HepG2 (cell line): ENCODE data around the gene FITM1. TPM values are rescaled to one million over a fixed set of nuclear protein-coding genes. Genes with fewer than 3 reads are reported as not detected.
A peak's percentile ranks its signal among the peaks of the same experiment; 100 is the strongest.

Experiments
- CREB1 ChIP-seq, 2 experiments: fragments of 450-650 bp in 1 of 2; IDR thresholded peaks; 2 replicates each; pipeline ENCODE4 v1.6.1; 2016 to 2017; ENCODE audit warnings: control low read depth in 1 of 2, mild to moderate bottlenecking in 1 of 2, missing compliant biosample characterization in 1 of 2, missing genetic modification characterization in 1 of 2
- NPAS2 ChIP-seq: sonication (generic); formaldehyde crosslinking; IDR thresholded peaks from 2 replicates; pipeline ENCODE4 v1.8.0; 2022; ENCODE audit warnings: mild to moderate bottlenecking, missing genetic modification reagents, borderline replicate concordance
- PAWR ChIP-seq: sonication (generic); formaldehyde crosslinking; IDR thresholded peaks from 2 replicates; pipeline ENCODE4 v1.4.0; 2020; ENCODE audit warnings: missing genetic modification reagents, mild to moderate bottlenecking, borderline replicate concordance
- SRY ChIP-seq: sonication (generic); formaldehyde crosslinking; IDR thresholded peaks from 2 replicates; pipeline ENCODE4 v1.8.0; 2022; ENCODE audit warnings: mild to moderate bottlenecking, missing genetic modification reagents
- ZNF24 ChIP-seq: fragments of 450-650 bp; IDR thresholded peaks from 2 replicates; pipeline ENCODE4 v1.6.1; 2017; ENCODE audit warnings: antibody characterized with exemption, mild to moderate bottlenecking
- ZNF460 ChIP-seq: sonication (generic); formaldehyde crosslinking; IDR thresholded peaks from 2 replicates; pipeline ENCODE4 v1.5.1; 2020; ENCODE audit warnings: missing genetic modification reagents, mild to moderate bottlenecking, borderline replicate concordance
- ZNF652 ChIP-seq: IDR thresholded peaks from 2 replicates; pipeline ENCODE4 v1.6.1; 2016; ENCODE audit warnings: low read depth, borderline replicate concordance
- polyA plus RNA-seq, 8 experiments: library from polyadenylated mRNA; depleted of rRNA in 3 of 8; stranded (reverse) in 7 of 8; unstranded in 1 of 8; fragments of >200 nt; fragmentation: Illumina TruSeq in 4 of 8; extraction: Trizol in 4 of 8; gene quantifications; 2 replicates each; pipeline versions ENCODE4 v1.2.1 to v1.2.3, GENCODE V29; 2011 to 2016; ENCODE audit warnings: low read depth in 4 of 8, missing spikeins in 1 of 8, mixed read lengths in 1 of 8; ENCODE audit not compliant: insufficient read depth in 1 of 8
- total RNA-seq, 5 experiments: library from RNA; depleted of rRNA; stranded (reverse); fragments of >200 nt; fragmentation: Illumina TruSeq; extraction: Trizol; gene quantifications; 2 replicates each; pipeline ENCODE4 v1.2.3, GENCODE V29; 2016; ENCODE audit warnings: low read depth in 1 of 5
- TF ChIP-seq, protein P1 (sequence below), 2 experiments: fragments of 450-650 bp in 1 of 2; sonication (generic) in 1 of 2; formaldehyde crosslinking in 1 of 2; IDR thresholded peaks; 2 replicates each; pipeline versions ENCODE4 v1.6.1 to v1.8.0; 2016 to 2022; ENCODE audit warnings: antibody characterized with exemption in 1 of 2, mild to moderate bottlenecking in 1 of 2, missing genetic modification reagents in 1 of 2
- TF ChIP-seq, protein P2 (sequence below): IDR thresholded peaks from 2 replicates; pipeline ENCODE4 v1.6.1; 2018; ENCODE audit warnings: missing genetic modification reagents
- TF ChIP-seq, protein P3 (sequence below): sonication (generic); formaldehyde crosslinking; IDR thresholded peaks from 2 replicates; pipeline ENCODE4 v1.4.0; 2020; ENCODE audit warnings: missing genetic modification reagents

FITM1 gene
- total and polyA plus RNA-seq, 2 of the 13 experiments (the other 11 are each of a cell fraction or from before 2014, with no cell fraction given), result 2.7 to 5.8 TPM

GRCh38 chr14:24095271-24096068, 35.0 kb upstream of the FITM1 start (continued):
- TF ChIP-seq, protein P1, sequence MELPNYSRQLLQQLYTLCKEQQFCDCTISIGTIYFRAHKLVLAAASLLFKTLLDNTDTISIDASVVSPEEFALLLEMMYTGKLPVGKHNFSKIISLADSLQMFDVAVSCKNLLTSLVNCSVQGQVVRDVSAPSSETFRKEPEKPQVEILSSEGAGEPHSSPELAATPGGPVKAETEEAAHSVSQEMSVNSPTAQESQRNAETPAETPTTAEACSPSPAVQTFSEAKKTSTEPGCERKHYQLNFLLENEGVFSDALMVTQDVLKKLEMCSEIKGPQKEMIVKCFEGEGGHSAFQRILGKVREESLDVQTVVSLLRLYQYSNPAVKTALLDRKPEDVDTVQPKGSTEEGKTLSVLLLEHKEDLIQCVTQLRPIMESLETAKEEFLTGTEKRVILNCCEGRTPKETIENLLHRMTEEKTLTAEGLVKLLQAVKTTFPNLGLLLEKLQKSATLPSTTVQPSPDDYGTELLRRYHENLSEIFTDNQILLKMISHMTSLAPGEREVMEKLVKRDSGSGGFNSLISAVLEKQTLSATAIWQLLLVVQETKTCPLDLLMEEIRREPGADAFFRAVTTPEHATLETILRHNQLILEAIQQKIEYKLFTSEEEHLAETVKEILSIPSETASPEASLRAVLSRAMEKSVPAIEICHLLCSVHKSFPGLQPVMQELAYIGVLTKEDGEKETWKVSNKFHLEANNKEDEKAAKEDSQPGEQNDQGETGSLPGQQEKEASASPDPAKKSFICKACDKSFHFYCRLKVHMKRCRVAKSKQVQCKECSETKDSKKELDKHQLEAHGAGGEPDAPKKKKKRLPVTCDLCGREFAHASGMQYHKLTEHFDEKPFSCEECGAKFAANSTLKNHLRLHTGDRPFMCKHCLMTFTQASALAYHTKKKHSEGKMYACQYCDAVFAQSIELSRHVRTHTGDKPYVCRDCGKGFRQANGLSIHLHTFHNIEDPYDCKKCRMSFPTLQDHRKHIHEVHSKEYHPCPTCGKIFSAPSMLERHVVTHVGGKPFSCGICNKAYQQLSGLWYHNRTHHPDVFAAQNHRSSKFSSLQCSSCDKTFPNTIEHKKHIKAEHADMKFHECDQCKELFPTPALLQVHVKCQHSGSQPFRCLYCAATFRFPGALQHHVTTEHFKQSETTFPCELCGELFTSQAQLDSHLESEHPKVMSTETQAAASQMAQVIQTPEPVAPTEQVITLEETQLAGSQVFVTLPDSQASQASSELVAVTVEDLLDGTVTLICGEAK (IDR thresholded peaks at IDR 0.05), result no peak
- TF ChIP-seq, protein P1 (CRISPR knock-in tag; IDR thresholded peaks at IDR 0.05), result no peak
- TF ChIP-seq PAWR (CRISPR knock-in tag) (peak; percentile 98; the same call in 1 of the 2 replicates), NPAS2 (CRISPR knock-in tag) (no peak), ZNF460 (CRISPR knock-in tag) (no peak), CREB1 (IDR thresholded peaks at IDR 0.05) (peak; percentile 66; the same call in 1 of the 2 replicates), CREB1 (CRISPR knock-in tag; IDR thresholded peaks at IDR 0.05) (no peak), ZNF24 (peak; percentile 69), ZNF652 (CRISPR knock-in tag) (peak; percentile 68; the same call in 1 of the 2 replicates), SRY (CRISPR knock-in tag) (no peak)
- TF ChIP-seq, protein P2, sequence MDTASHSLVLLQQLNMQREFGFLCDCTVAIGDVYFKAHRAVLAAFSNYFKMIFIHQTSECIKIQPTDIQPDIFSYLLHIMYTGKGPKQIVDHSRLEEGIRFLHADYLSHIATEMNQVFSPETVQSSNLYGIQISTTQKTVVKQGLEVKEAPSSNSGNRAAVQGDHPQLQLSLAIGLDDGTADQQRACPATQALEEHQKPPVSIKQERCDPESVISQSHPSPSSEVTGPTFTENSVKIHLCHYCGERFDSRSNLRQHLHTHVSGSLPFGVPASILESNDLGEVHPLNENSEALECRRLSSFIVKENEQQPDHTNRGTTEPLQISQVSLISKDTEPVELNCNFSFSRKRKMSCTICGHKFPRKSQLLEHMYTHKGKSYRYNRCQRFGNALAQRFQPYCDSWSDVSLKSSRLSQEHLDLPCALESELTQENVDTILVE (CRISPR knock-in tag), result peak; percentile 99
- TF ChIP-seq, protein P3, sequence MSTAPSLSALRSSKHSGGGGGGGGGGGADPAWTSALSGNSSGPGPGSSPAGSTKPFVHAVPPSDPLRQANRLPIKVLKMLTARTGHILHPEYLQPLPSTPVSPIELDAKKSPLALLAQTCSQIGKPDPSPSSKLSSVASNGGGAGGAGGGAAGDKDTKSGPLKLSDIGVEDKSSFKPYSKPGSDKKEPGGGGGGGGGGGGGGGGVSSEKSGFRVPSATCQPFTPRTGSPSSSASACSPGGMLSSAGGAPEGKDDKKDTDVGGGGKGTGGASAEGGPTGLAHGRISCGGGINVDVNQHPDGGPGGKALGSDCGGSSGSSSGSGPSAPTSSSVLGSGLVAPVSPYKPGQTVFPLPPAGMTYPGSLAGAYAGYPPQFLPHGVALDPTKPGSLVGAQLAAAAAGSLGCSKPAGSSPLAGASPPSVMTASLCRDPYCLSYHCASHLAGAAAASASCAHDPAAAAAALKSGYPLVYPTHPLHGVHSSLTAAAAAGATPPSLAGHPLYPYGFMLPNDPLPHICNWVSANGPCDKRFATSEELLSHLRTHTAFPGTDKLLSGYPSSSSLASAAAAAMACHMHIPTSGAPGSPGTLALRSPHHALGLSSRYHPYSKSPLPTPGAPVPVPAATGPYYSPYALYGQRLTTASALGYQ (CRISPR knock-in tag), result peak; percentile 86; the same call in 1 of the 2 replicates
